D721Med (cell line): Measurements from ENCODE around the gene DEDD.

Experiments
- DNase-seq: peaks from one replicate; pipeline ENCODE4 v3.0.0; 2011; ENCODE audit warnings: low spot score; ENCODE audit not compliant: insufficient read length
- FAIRE-seq: peaks from 2 replicates; lab custom pipeline; 2011; peaks lifted over from hg19 to GRCh38; lab: Jason Lieb, UNC
- TF ChIP-seq, protein P1 (sequence below): IDR thresholded peaks from 2 replicates; pipeline ENCODE4 v1.5.1; 2012; ENCODE audit warnings: mild to moderate bottlenecking, control low read depth; ENCODE audit not compliant: insufficient read depth; ENCODE audit errors: missing control alignments

The DEDD gene

DNA sequence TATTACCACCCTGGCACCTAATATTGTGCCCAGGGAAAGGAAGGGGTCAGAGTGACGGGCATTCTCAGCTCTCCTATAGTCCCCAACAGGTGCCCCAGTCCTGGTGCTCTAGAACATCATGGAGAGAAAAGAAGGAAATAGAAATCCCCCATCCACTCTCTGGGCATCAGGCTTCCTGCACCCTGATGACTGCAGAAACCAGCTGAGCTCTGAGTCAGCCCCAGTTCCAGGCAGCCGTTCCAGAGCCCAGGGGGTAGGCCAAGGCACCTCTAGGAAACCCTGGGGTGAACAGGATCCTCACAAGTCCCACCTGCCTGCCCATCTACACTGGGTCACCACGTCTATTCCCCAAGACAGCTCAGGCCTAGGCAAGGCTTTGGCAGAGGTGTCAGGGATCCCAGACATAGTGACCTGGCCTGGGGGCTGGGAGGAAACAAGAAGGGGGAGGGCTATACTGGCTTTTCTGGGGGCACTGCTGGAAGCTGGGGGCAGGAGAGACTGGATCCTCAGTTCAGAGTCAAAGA lies 43.8 kb downstream of the DEDD start:
- FAIRE-seq (no peak), DNase-seq (no peak)
- TF ChIP-seq, protein P1, sequence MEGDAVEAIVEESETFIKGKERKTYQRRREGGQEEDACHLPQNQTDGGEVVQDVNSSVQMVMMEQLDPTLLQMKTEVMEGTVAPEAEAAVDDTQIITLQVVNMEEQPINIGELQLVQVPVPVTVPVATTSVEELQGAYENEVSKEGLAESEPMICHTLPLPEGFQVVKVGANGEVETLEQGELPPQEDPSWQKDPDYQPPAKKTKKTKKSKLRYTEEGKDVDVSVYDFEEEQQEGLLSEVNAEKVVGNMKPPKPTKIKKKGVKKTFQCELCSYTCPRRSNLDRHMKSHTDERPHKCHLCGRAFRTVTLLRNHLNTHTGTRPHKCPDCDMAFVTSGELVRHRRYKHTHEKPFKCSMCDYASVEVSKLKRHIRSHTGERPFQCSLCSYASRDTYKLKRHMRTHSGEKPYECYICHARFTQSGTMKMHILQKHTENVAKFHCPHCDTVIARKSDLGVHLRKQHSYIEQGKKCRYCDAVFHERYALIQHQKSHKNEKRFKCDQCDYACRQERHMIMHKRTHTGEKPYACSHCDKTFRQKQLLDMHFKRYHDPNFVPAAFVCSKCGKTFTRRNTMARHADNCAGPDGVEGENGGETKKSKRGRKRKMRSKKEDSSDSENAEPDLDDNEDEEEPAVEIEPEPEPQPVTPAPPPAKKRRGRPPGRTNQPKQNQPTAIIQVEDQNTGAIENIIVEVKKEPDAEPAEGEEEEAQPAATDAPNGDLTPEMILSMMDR = no peak

DNA sequence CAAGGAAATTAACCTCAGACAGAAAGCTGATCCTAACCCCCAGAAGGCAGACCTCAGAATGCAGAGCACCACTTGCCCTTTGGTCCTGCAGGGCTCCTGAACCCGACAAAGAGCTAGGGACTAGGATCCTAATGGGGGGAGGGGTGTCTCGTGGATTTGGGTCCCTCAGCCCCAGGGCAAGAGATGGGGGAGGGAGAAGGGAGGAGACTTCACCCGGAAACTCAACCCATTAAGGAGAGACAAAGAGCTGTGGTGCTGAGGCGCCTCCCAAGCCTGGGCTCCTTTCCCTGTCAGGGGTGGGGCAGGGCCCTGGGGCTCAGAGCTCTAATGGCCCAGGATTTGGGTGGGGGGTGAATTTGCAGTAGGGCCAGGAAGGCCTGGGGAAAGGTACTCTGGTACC lies 46.0 kb downstream of the DEDD start:
- DNase-seq (no peak), FAIRE-seq (no peak)
- TF ChIP-seq, protein P1 = no peak

DNA sequence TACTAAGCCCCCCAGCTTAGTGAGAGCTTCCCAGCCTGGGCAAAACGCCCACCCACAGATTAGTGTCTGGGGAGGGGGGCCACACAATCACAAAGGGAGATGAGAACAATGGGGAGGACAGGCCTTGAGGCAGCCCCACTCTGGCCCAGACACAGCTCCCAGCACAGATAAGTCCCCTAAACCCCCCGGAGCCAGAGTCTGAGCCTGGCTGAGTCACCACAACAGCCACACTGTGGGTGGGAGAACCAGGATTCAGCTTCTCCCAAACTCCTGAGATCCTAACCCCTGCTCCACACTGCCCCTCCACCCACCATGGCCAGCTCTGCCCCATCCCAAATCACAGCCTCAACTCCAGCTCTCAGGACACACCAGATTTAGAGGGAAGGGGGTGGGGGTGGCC lies 47.3 kb downstream of the DEDD start:
- TF ChIP-seq, protein P1 = no peak
- FAIRE-seq (no peak), DNase-seq (no peak)

DNA sequence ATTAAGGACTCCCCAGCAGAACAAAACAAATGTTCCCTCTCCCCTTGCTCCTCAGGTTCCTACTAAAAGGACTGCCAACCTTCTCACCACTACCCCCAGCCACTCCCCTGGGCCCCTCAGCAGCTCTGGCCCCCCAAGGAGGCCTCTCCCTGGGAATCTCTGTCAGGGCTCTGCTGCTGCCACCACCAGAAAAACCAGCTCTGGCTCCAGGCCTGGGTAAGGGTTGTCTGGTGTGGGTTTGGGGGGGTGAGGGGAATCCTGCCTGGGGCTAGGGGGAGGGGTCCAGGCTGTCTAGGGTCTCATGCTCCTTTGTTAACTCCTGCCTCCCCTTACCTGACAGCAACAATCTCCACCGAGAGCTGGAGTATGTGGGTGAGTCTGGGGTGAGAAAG lies 47.9 kb downstream of the DEDD start:
- no peak for DNase-seq
- no peak for FAIRE-seq
- TF ChIP-seq, protein P1 = no peak

DNA sequence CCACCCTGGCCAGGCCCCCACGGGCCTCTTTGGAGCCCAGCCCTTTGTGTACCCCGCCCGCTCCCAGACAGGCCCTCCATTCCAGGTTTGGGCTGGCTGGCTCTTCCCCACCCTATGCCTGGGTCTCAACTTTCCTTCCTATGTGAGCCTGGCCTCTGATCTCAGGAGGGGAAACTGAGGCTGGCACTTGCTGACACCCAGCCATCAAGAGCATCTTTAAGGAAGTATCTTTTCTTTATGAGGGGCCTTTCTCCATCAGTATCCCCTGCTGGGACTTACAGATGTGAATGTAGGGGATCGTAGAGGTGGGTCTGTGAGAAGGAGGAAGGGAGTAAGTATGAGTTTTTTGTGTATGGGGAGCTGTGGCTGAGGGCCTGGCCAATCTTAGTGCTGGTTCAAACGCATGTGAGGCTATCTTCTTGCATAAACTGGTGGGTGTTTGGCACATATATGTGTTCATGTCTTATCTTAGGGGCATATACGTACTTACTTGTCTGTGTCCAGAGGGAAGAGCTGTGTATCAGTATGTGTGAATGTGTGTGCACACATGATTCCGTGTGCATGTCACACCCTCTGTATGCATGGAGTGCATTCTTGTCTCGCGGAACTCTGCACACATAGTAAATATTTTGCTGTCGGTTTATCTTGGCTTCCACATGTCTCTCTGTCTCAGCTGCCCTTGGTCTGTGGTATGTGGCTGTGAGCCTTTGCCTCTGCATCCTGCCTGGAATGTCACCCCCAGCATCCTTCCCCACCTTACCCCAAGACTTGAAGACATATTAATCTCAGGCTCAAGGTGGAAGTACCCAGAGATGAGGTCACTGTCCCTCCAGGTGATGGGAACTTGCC lies 48.5 kb downstream of the DEDD start:
- TF ChIP-seq, protein P1 = no peak
- DNase-seq = no peak
- FAIRE-seq = no peak

DNA sequence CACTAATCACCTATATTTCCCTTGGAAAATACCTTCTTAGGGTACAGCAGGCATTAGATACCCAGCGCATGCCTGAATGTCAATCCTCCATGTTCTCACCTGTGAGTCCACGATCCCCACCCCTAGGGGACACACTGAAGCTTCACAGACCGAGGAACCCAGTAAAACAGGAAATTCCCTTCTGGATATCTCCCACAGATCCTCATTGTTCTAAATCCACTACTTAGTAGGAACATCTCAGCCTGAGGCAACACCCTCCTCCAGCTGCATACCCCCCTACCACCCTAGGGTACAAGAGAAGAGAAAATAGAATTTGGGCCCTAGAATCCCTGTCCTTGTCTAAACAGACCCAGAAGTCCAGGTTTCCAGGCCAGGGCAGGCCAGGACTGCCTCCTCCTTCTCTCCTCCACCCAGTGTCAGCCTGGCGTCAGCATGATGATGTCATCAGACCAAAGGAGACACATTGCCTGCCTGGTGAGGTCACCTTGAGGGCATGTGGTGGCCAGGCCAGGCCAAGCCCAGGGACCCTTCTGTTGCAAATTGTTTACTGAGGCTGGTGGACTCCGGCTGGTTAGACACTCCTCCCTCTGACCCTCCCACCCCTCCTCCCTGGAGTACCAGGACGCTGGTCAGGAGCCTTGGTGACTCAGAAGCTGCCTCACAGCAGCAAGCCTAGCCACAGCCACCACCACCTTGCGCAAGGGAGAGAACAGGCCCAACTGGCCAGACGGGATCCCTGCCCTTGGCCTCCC lies 49.3 kb downstream of the DEDD start:
- TF ChIP-seq, protein P1 = no peak
- FAIRE-seq (no peak), DNase-seq (no peak)
